ENCODE results near the gene CCL28. TPM values are rescaled to one million over a fixed set of nuclear protein-coding genes. Genes with fewer than 3 reads are reported as not detected.
A peak's percentile ranks its signal among the peaks of the same experiment; 100 is the strongest.

CCL28 gene
- total and polyA plus RNA-seq, 9 of the 15 experiments (the other 6 are each of a cell fraction or from before 2014, with no cell fraction given), result not detected

GRCh38 chr5:43389679-43390329 lies 22.4 kb downstream of the CCL28 start (continued):
- TF ChIP-seq TCF3 (CRISPR knock-in tag; IDR thresholded peaks at IDR 0.05) (0 out of 2 replicates have a peak, but pooled peaks have one; percentile 23), KDM2B (CRISPR knock-in tag; IDR thresholded peaks at IDR 0.05) (no peak), TRIM25 (IDR thresholded peaks at IDR 0.05; ENCODE audit: borderline replicate concordance) (no peak), NCOA1 (IDR thresholded peaks at IDR 0.05; ENCODE audit: low read depth) (no peak), DIDO1 (tag; IDR thresholded peaks at IDR 0.05; ENCODE audit: low read depth) (no peak), EGR1 (conservative IDR thresholded peaks at IDR 0.05) (no peak), WHSC1 (IDR thresholded peaks at IDR 0.05; ENCODE audit: low read length) (no peak), ZC3H11A (IDR thresholded peaks at IDR 0.05; ENCODE audit: low read depth, low read length) (0 out of 2 replicates have a peak, but pooled peaks have one; percentile 34), TCFL5 (CRISPR knock-in tag; conservative IDR thresholded peaks at IDR 0.05) (no peak), RBM17 (IDR thresholded peaks at IDR 0.05; ENCODE audit: borderline replicate concordance, low read depth, low read length) (no peak), PRPF4 (IDR thresholded peaks at IDR 0.05; ENCODE audit: insufficient read depth, low read depth, low read length, poor library complexity, severe bottlenecking) (no peak), KAT2B (IDR thresholded peaks at IDR 0.05; ENCODE audit: low read depth, low read length) (no peak), TBP (optimal IDR thresholded peaks at IDR 0.05; ENCODE audit: low read depth, low read length) (no peak), ATF2 (CRISPR knock-in tag; IDR thresholded peaks at IDR 0.05) (no peak), ARNT (IDR thresholded peaks at IDR 0.05) (0 out of 4 replicates have a peak, but pooled peaks of 1 of the 2 experiments have one; percentile 77), RBFOX2 (IDR thresholded peaks at IDR 0.05; ENCODE audit: low read depth, low read length) (no peak), CGGBP1 (CRISPR knock-in tag; IDR thresholded peaks at IDR 0.05) (no peak), EP400 (IDR thresholded peaks at IDR 0.05) (peak; percentile 24; the same call in 1 of the 2 replicates), ZNF140 (CRISPR knock-in tag; IDR thresholded peaks at IDR 0.05) (no peak), MITF (IDR thresholded peaks at IDR 0.05) (no peak), ETS2 (tag; IDR thresholded peaks at IDR 0.05; ENCODE audit: borderline replicate concordance, poor library complexity, severe bottlenecking) (no peak), XRCC5 (IDR thresholded peaks at IDR 0.05; ENCODE audit: low read depth, low read length) (no peak), HINFP (tag; conservative IDR thresholded peaks at IDR 0.05; ENCODE audit: low read depth) (no peak)
